ENCODE measurements around the gene EPB41L4B. TPM values are rescaled to one million over a fixed set of nuclear protein-coding genes. Genes with fewer than 3 reads are reported as not detected.

Gene EPB41L4B
- total and polyA plus RNA-seq, 2 of the 13 experiments (the other 11 are each of a cell fraction or from before 2014, with no cell fraction given): 17.6 to 22.1 TPM

DNA sequence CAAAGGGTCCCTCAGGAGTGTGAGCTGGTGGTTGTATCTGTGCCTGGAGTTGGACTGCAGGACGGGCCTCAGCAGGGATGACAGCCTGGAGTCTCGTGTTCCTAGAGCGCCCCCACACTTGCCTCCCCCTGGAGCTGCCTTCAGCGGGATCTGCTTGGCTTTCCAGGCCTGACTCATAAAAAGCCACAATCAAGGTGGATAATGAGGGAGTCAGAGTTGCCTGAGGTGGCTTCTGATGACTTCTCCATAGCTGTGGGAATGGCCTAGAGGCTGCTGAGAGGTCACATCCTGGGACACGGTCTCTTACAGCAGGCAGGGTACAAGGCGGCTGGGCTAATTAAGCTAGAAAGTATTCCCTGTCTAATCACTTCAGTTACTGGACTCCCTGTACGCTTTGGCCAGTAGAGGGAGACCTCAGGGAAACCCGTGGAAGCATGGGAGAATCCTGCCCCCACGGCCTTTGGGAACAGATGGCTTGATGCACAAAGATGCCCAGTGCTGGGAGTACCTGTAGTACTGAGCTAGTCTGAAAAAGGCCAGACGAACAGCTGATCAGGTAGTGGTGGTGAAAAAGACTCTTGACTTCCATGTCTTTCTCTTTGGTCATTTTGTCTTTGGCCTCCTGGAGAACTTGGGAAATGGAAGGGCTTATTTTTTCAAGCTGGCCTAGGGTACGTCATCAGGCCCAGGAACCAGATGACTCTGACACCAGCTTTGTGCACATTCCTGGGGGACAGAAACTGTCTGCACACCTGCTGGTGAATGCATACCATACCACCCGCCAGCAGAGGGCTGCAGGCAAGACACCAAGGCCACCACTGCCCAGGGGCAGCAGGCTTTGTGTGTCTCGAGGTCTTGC lies 137.7 kb downstream of the EPB41L4B start:
- Histone ChIP-seq H3K27me3 (ENCODE audit: control insufficient read depth in 1 of 2, insufficient read depth in 2 of 2, low read length in 2 of 2) (0 out of 5 replicates have a peak, but pooled peaks cover 0 to 2% of the 10 kb centered on the region in 2 experiments), H3K4me1 (ENCODE audit: insufficient read depth, low read length) (peaks cover 44% of the 10 kb centered on the region), H3K9me3 (ENCODE audit: low read length) (no peaks in the 10 kb centered on the region), H3K36me3 (replicated peaks in 1 of 2; ENCODE audit: control insufficient read depth in 1 of 2, insufficient read depth in 2 of 2, low read length in 2 of 2) (no peaks in the 10 kb centered on the region), H3K4me3 (replicated peaks in 1 of 3; ENCODE audit: insufficient read depth in 1 of 3, low read depth in 2 of 3, low read length in 3 of 3) (peak overlapping the region; percentile 31 to 70 (median 51)), H3K4me2 (ENCODE audit: low read depth, low read length) (peak overlapping the region; percentile 84), H3K79me2 (ENCODE audit: insufficient read depth, low read length) (no peaks in the 10 kb centered on the region), H3K9ac (ENCODE audit: insufficient read depth, low read depth, low read length) (peak overlapping the region; percentile 31), H2AFZ (ENCODE audit: low read length) (peak overlapping the region; percentile 78), H4K20me1 (ENCODE audit: insufficient read depth, low read length) (no peaks in the 10 kb centered on the region), H3K27ac (ENCODE audit: extremely low read length, insufficient read depth, low read length) (peak overlapping the region; percentile 19)
- peak; percentile 81 for DNase-seq (ENCODE audit: low spot score)
- BruUV-seq (replicated peaks): no TSS peak
- ChIA-PET CTCF (ENCODE audit: low intra/inter-chr PET ratio, low total read pairs) (interaction anchor here (0.9 to 2.8 kb wide), 4 partner anchors 85 to 218 kb away, joined by 3 to 14 read pairs (median 9); partner anchors contain the start of gene EPB41L4B), POLR2A (interaction anchor here (0.8 to 1.5 kb wide), 10 partner anchors 64 to 163 kb away, joined by 3 to 5 read pairs (median 4); partner anchors contain the start of genes EPB41L4B and TMEM245)
- intact Hi-C loops (cut with micrococcal nuclease; ENCODE audit: unreplicated experiment): loop anchor here (2.0 to 5.0 kb wide), 7 partner anchors 50 to 218 kb away; partner anchors contain the start of gene EPB41L4B
- 2% methylated on average over 8 of the region's 13 CpGs for WGBS (ENCODE audit: low lambda C conversion rate)
- ATAC-seq: peak; percentile 94
- in situ Hi-C loops (cut with HindIII; ENCODE audit: extremely low pct_ligation_motif_present, low pct_unique_long_range_greater_than_20kb): loop anchor here (25.0 kb wide), 1 partner anchor 329 kb away; no protein-coding TSS in a partner anchor
- peak; percentile 92 for FAIRE-seq
- peak; percentile 23; the same call in 1 of the 2 replicates for TF ChIP-seq ZNF350 (CRISPR knock-in tag; IDR thresholded peaks at IDR 0.05; ENCODE audit: borderline replicate concordance, low read depth)
- no peak for TF ChIP-seq EP300 (IDR thresholded peaks at IDR 0.05; ENCODE audit: low read depth in 2 of 2, low read length in 2 of 2)
- TF ChIP-seq EP300 (CRISPR knock-in tag; IDR thresholded peaks at IDR 0.05; ENCODE audit: borderline replicate concordance): no peak
- 0 out of 2 replicates have a peak, but pooled peaks have one; percentile 56 for TF ChIP-seq REPIN1 (CRISPR knock-in tag; IDR thresholded peaks at IDR 0.05; ENCODE audit: borderline replicate concordance, low read depth)
- 0 out of 2 replicates have a peak, but pooled peaks have one; percentile 13 for TF ChIP-seq ZNF503 (CRISPR knock-in tag; IDR thresholded peaks at IDR 0.05)
- TF ChIP-seq FOXP4 (CRISPR knock-in tag; IDR thresholded peaks at IDR 0.05): peak; percentile 8; the same call in 1 of the 2 replicates
- TF ChIP-seq SRF (IDR thresholded peaks at IDR 0.05; ENCODE audit: low read depth, low read length): 0 out of 2 replicates have a peak, but pooled peaks have one; percentile 26
- TF ChIP-seq KDM3A (CRISPR knock-in tag; IDR thresholded peaks at IDR 0.05; ENCODE audit: low read depth): 0 out of 2 replicates have a peak, but pooled peaks have one; percentile 33
- TF ChIP-seq TRIM24 (CRISPR knock-in tag; IDR thresholded peaks at IDR 0.05): no peak
- TF ChIP-seq, protein P1, sequence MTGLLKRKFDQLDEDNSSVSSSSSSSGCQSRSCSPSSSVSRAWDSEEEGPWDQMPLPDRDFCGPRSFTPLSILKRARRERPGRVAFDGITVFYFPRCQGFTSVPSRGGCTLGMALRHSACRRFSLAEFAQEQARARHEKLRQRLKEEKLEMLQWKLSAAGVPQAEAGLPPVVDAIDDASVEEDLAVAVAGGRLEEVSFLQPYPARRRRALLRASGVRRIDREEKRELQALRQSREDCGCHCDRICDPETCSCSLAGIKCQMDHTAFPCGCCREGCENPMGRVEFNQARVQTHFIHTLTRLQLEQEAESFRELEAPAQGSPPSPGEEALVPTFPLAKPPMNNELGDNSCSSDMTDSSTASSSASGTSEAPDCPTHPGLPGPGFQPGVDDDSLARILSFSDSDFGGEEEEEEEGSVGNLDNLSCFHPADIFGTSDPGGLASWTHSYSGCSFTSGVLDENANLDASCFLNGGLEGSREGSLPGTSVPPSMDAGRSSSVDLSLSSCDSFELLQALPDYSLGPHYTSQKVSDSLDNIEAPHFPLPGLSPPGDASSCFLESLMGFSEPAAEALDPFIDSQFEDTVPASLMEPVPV (CRISPR knock-in tag; IDR thresholded peaks at IDR 0.05): no peak
- no peak; the same call in 1 of the 2 replicates for TF ChIP-seq ZNF761 (CRISPR knock-in tag; conservative IDR thresholded peaks at IDR 0.05)
- TF ChIP-seq SAP130 (CRISPR knock-in tag; IDR thresholded peaks at IDR 0.05; ENCODE audit: low read depth): peak; percentile 38
- no peak for TF ChIP-seq ATM (IDR thresholded peaks at IDR 0.05; ENCODE audit: borderline replicate concordance)
- TF ChIP-seq FOXA1 (IDR thresholded peaks at IDR 0.05): no peak
- peak; percentile 42; the same call in 1 of the 2 replicates for TF ChIP-seq FOXA1 (CRISPR knock-in tag; IDR thresholded peaks at IDR 0.05)
- peak; percentile 57; the same call in 1 of the 2 replicates for TF ChIP-seq ZC3H13 (CRISPR knock-in tag; IDR thresholded peaks at IDR 0.05)

Data from HepG2 (cell line).